HCT116 (cell line): ENCODE results near the gene VGF. TPM values are rescaled to one million over a fixed set of nuclear protein-coding genes. Genes with fewer than 3 reads are reported as not detected.
"Not testable (repeated sequence)": the region's sequence is repeated elsewhere in the genome, so short reads cannot be mapped to it uniquely, and the experiment has no call there.

Source experiments
- ATAC-seq: fragments of 200-7000 bp; cut with Tn5 transposase; 2 replicates; pipeline ENCODE4 v1.9.1; 2020; ENCODE audit warnings: mild to moderate bottlenecking, moderate library complexity
- BruUV-seq: library from RNA; stranded (reverse); fragments of 400-500 nt; replicated peaks from 2 replicates; lab custom pipeline; 2021; lab: Mats Ljungman, UMichigan
- CTCF ChIA-PET: fragments of 300-600 bp; sonication (Branson Sonifier 250); formaldehyde crosslinking; loops from one replicate; lab custom pipeline; 2021; ENCODE audit warnings: antibody characterized with exemption; lab: Charles Lee
- POLR2A ChIA-PET: fragments of 300-600, 350-600 bp; sonication (Branson Sonifier 250); formaldehyde crosslinking; loops from one replicate; lab custom pipeline; 2021; ENCODE audit warnings: antibody characterized with exemption; lab: Charles Lee
- RAD21 ChIA-PET, 2 experiments: fragments of 300-600 bp; sonication (Branson Sonifier 250); formaldehyde crosslinking; loops; one replicate each; lab custom pipeline; 2023; ENCODE audit warnings: low total read pairs in 2 of 2; ENCODE audit not compliant: uncharacterized antibody in 2 of 2, unreplicated experiment in 2 of 2, low non-redundant PET in 1 of 2; lab: Charles Lee
- DNase-seq: peaks from one replicate; pipeline ENCODE4 v3.0.0-alpha.2; 2010; ENCODE audit warnings: low read depth, low spot score
- H2AFZ ChIP-seq: fragments of 200-600 bp; shearing (Covaris generic), sonication (generic); 2 replicates; pipeline ENCODE4 v1.6.1; 2017; ENCODE audit warnings: low read depth, mixed run types, mixed read lengths, antibody characterized with exemption, low read length; ENCODE audit not compliant: poor library complexity, severe bottlenecking
- H3K27ac ChIP-seq: 2 replicates; pipeline ENCODE4 v1.5.1; 2012; ENCODE audit warnings: low read depth, low read length
- H3K27me3 ChIP-seq: fragments of 200-600 bp; sonication (generic); 2 replicates; pipeline ENCODE4 v1.6.1; 2016; ENCODE audit warnings: mixed run types, low read length, mixed read lengths; ENCODE audit not compliant: insufficient read depth
- H3K36me3 ChIP-seq, 2 experiments: fragments of 200-500 bp in 1 of 2; fragments of 200-600 bp in 1 of 2; sonication (Bioruptor generic) in 1 of 2; sonication (generic) in 1 of 2; 2 replicates each; pipeline versions ENCODE4 v1.5.1 to v1.6.1; 2014 to 2016; ENCODE audit warnings: low read length in 2 of 2, inconsistent platforms in 1 of 2, mixed read lengths in 1 of 2, mixed run types in 1 of 2; ENCODE audit not compliant: insufficient read depth in 2 of 2, control insufficient read depth in 1 of 2
- H3K4me1 ChIP-seq, 2 experiments: fragments of 200-600 bp in 1 of 2; sonication (generic) in 1 of 2; 2 replicates each; pipeline versions ENCODE4 v1.5.1 to v1.6.1; 2012 to 2017; ENCODE audit warnings: low read length in 2 of 2, inconsistent platforms in 1 of 2, mild to moderate bottlenecking in 1 of 2, mixed read lengths in 1 of 2, mixed run types in 1 of 2, moderate library complexity in 1 of 2; ENCODE audit not compliant: insufficient read depth in 2 of 2, control insufficient read depth in 1 of 2
- H3K4me2 ChIP-seq: fragments of 200-600 bp; sonication (generic); 2 replicates; pipeline ENCODE4 v1.6.1; 2017; ENCODE audit warnings: mixed run types, low read length, mixed read lengths
- H3K4me3 ChIP-seq, 2 experiments: fragments of 200-600 bp in 1 of 2; sonication (generic) in 1 of 2; replicated peaks in 1 of 2; 2 replicates each; pipeline ENCODE4 v1.5.1; 2011 to 2016; ENCODE audit warnings: low read length in 2 of 2, control low read depth in 1 of 2, low read depth in 1 of 2, mild to moderate bottlenecking in 1 of 2, mixed read lengths in 1 of 2, mixed run types in 1 of 2
- H3K79me2 ChIP-seq: fragments of 200-600 bp; sonication (generic); 2 replicates; pipeline ENCODE4 v1.6.1; 2017; ENCODE audit warnings: mild to moderate bottlenecking, mixed run types, low read length, moderate library complexity, mixed read lengths; ENCODE audit not compliant: insufficient read depth
- H3K9ac ChIP-seq: fragments of 200-600 bp; sonication (generic); 2 replicates; pipeline ENCODE4 v1.6.1; 2016; ENCODE audit warnings: low read length, mixed read lengths
- H3K9me2 ChIP-seq: fragments of 200-600 bp; sonication (generic), shearing (Covaris generic); 2 replicates; pipeline ENCODE4 v1.6.1; 2017; ENCODE audit warnings: mixed run types, mild to moderate bottlenecking, moderate library complexity; ENCODE audit not compliant: insufficient read depth
- H3K9me3 ChIP-seq, 2 experiments: fragments of 200-500 bp in 1 of 2; fragments of 200-600 bp in 1 of 2; sonication (Bioruptor generic) in 1 of 2; sonication (generic) in 1 of 2; 2 replicates each; pipeline ENCODE4 v1.6.1; 2014 to 2017; ENCODE audit warnings: low read length in 2 of 2, mixed read lengths in 2 of 2, inconsistent platforms in 1 of 2, low read depth in 1 of 2, mild to moderate bottlenecking in 1 of 2, mixed run types in 1 of 2, moderate library complexity in 1 of 2; ENCODE audit not compliant: control insufficient read depth in 1 of 2, insufficient read depth in 1 of 2
- H4K20me1 ChIP-seq: fragments of 200-600 bp; sonication (generic), shearing (Covaris generic); 2 replicates; pipeline ENCODE4 v1.6.1; 2017; ENCODE audit warnings: mixed run types, mild to moderate bottlenecking, moderate library complexity; ENCODE audit not compliant: insufficient read depth
- intact Hi-C: fragments of 100-400 bp; cut with micrococcal nuclease; formaldehyde crosslinking; loops from 2 replicates; pipeline ENCODE4 v1.10.0; 2022
- microRNA-seq: library from miRNA; unstranded; fragments of <30 nt; microRNA quantifications from one replicate; pipeline ENCODE4, GENCODE V29; 2016; ENCODE audit warnings: borderline number of aligned reads
- total RNA-seq: library from RNA; stranded (reverse); gene quantifications from one replicate; pipeline ENCODE4 v1.2.1, GENCODE V29; 2021; ENCODE audit not compliant: unreplicated experiment

VGF gene
- total RNA-seq, 1 experiment from 2014 or later, result 43.2 TPM

DNA sequence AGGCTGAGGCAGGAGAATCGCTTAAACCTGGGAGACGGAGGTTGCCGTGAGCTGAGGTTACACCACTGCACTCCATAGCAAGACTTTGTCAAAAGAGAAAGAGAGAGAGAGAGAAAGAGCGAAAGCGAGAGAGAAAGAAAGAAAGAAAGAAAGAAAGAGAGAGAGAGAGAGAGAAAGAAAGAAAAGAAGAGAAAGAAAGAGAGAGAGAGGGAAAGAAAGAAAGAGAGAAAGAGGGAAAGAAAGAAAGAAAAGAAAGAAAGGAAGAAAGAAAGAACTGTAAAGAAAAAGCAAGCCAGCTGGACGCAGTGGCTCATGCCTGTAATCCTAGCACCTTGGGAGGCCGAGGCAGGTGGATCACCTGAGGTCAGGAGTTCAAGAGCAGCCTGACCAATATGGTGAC, 52.2 kb downstream of the VGF start:
- CTCF ChIA-PET, result interaction anchor here (0.7 to 1.1 kb wide), 2 partner anchors 12 to 147 kb away, joined by 3 read pairs; no protein-coding TSS in a partner anchor

More for the DNA sequence above, 52.2 kb downstream of the VGF start:
- POLR2A ChIA-PET, result interaction anchor here (1.8 kb wide), 1 partner anchor 13 kb away, joined by 5 read pairs; no protein-coding TSS in a partner anchor
- H3K4me1 ChIP-seq, result peaks cover 11 to 46% of the 10 kb centered on the region in 2 experiments
- DNase-seq, H3K79me2 ChIP-seq, BruUV-seq, H3K9ac ChIP-seq, H3K27ac ChIP-seq, intact Hi-C loops, H3K4me2 ChIP-seq, RAD21 ChIA-PET, H3K9me2 ChIP-seq, H3K4me3 ChIP-seq, H4K20me1 ChIP-seq, H3K27me3 ChIP-seq, ATAC-seq, H3K36me3 ChIP-seq, H3K9me3 ChIP-seq, H2AFZ ChIP-seq: not testable (repeated sequence)

Small RNA genes lying within 50 kb of the gene (microRNA-seq; reads per million reads assigned to microRNA genes)
- 5.2 reads per million, percentile 11 among the genes with 10 or more reads in this experiment for gene MIR4653

Other genes starting within 250 kb of the VGF start
- gene MUC3A, start 216.0 kb downstream of the VGF start, total RNA-seq, result 30.8 TPM
- 0.64 TPM for gene MUC12, start 196.0 kb downstream of the VGF start, total RNA-seq
- gene MUC17, start 145.5 kb downstream of the VGF start, total RNA-seq, result not detected
- gene TRIM56, start 80.1 kb downstream of the VGF start, total RNA-seq, result 25.9 TPM
- 12.8 TPM for gene SERPINE1, start 38.5 kb downstream of the VGF start, total RNA-seq
- 130 TPM for gene AP1S1, start 11.1 kb downstream of the VGF start, total RNA-seq
- gene NAT16, start 14.7 kb upstream of the VGF start, total RNA-seq, result 2.0 TPM
- not detected for gene MOGAT3, start 35.5 kb upstream of the VGF start, total RNA-seq
- 83.7 TPM for gene PLOD3, start 52.0 kb upstream of the VGF start, total RNA-seq
- gene ZNHIT1, start 52.6 kb upstream of the VGF start, total RNA-seq, result 69.4 TPM
- 16.9 TPM for gene CLDN15, start 72.2 kb upstream of the VGF start, total RNA-seq
- 114 TPM for gene FIS1, start 79.5 kb upstream of the VGF start, total RNA-seq
- gene IFT22, start 156.2 kb upstream of the VGF start, total RNA-seq, result 27.2 TPM
- 0.27 TPM for gene COL26A1, start 197.3 kb upstream of the VGF start, total RNA-seq